Stomach (tissue), 9 donors: ENCODE measurements around the gene HLCS. TPM values are rescaled to one million over a fixed set of nuclear protein-coding genes. Genes with fewer than 3 reads are reported as not detected.

Experiments used
- DNase-seq, 2 donors: peaks; one replicate each; pipeline versions ENCODE4 v3.0.0 to v3.0.0-alpha.2; 2013 to 2019
- H3K27ac ChIP-seq, 5 donors: fragments of 200-600 bp in 4 of 5; sonication (generic) in 4 of 5; one replicate each; pipeline ENCODE4 v1.5.1; 2013 to 2019; ENCODE audit warnings: mild to moderate bottlenecking in 1 of 5, moderate library complexity in 1 of 5
- H3K27me3 ChIP-seq, 3 donors: fragments of 200-600 bp; sonication (generic); one replicate each; pipeline ENCODE4 v1.5.1; 2017 to 2019; ENCODE audit warnings: mixed run types in 1 of 3
- H3K36me3 ChIP-seq, 4 donors: fragments of 200-600 bp; sonication (generic); 1 replicate in 3 of 4; 2 replicates in 1 of 4; pipeline ENCODE4 v1.5.1; 2016 to 2019
- H3K4me1 ChIP-seq, 4 donors: fragments of 200-600 bp; sonication (generic); one replicate each; pipeline ENCODE4 v1.5.1; 2016 to 2019
- H3K4me3 ChIP-seq, 4 donors: fragments of 200-600 bp; sonication (generic) in 3 of 4; one replicate each; pipeline ENCODE4 v1.5.1; 2016 to 2019; ENCODE audit warnings: mild to moderate bottlenecking in 1 of 4
- H3K9me3 ChIP-seq, 4 donors: fragments of 200-600 bp; sonication (generic); one replicate each; pipeline ENCODE4 v1.5.1; 2016 to 2019
- EP300 ChIP-seq: sonication (generic); formaldehyde crosslinking; IDR thresholded peaks from one replicate; pipeline ENCODE4 v1.6.1; 2017; ENCODE audit warnings: antibody characterized with exemption
- POLR2A ChIP-seq, 4 donors: fragments of 450-650 bp; IDR thresholded peaks; one replicate each; pipeline ENCODE4 v1.6.1; 2016; ENCODE audit warnings: antibody characterized with exemption in 4 of 4, control low read depth in 2 of 4, mild to moderate bottlenecking in 1 of 4, moderate library complexity in 1 of 4
- POLR2AphosphoS5 ChIP-seq, 3 donors: sonication (generic); formaldehyde crosslinking; IDR thresholded peaks; one replicate each; pipeline ENCODE4 v1.6.1; 2016; ENCODE audit warnings: antibody characterized with exemption in 3 of 3
- WGBS, 5 donors: extraction: QIAGEN DNeasy Blood & Tissue Kit in 3 of 5; methylation state at CpG; one replicate each; pipeline versions ENCODE4 v1.1.5 to v1.1.7; 2013 to 2018; 5-methylcytosine and 5-hydroxymethylcytosine counted together
- intact Hi-C: fragments of 100-400 bp; cut with DNase I; formaldehyde crosslinking; loops from one replicate; pipeline ENCODE4 v1.15.1; 2023; ENCODE audit warnings: low total_unique reads
- polyA plus RNA-seq, 3 donors: library from polyadenylated mRNA; stranded (reverse); fragments of 200-250 nt; gene quantifications; one replicate each; pipeline ENCODE4 v1.2.3, GENCODE V29; 2013
- total RNA-seq, 5 donors: library from RNA; depleted of rRNA; stranded (reverse); fragments of >200 nt; gene quantifications; one replicate each; pipeline versions ENCODE4 v1.1.0 to v1.2.3, GENCODE V29; 2014 to 2016
- TF ChIP-seq, protein P1 (sequence below), 7 experiments: fragments of 450-650 bp in 4 of 7; fragments of 200-600 bp in 3 of 7; sonication (generic) in 3 of 7; IDR thresholded peaks; one replicate each; pipeline ENCODE4 v1.5.1; 2016 to 2019; ENCODE audit warnings: antibody characterized with exemption in 7 of 7, control low read depth in 2 of 7, mild to moderate bottlenecking in 1 of 7
- donor health status: healthy with polysubstance abuse.
- donor health status: Bipolar disorder and iron deficiency.
- donor health status: healthy.

Gene HLCS
- total and polyA plus RNA-seq, 8 donors = 2.3 to 35.1 (median 13.9) TPM

- Histone ChIP-seq H3K9me3 (no peaks in the 10 kb centered on the region), H3K27me3 (no peaks in the 10 kb centered on the region), H3K4me3 (no peak overlapping the region), H3K27ac (no peak overlapping the region), H3K36me3 (peaks cover 3 to 53% (median 35%) of the 10 kb centered on the region in 4 donors), H3K4me1 (peaks cover 0 to 11% (median 0%) of the 10 kb centered on the region in 4 donors)
- no peak for TF ChIP-seq POLR2A (IDR thresholded peaks at IDR 0.05)
- no peak for TF ChIP-seq EP300
- TF ChIP-seq, protein P1, sequence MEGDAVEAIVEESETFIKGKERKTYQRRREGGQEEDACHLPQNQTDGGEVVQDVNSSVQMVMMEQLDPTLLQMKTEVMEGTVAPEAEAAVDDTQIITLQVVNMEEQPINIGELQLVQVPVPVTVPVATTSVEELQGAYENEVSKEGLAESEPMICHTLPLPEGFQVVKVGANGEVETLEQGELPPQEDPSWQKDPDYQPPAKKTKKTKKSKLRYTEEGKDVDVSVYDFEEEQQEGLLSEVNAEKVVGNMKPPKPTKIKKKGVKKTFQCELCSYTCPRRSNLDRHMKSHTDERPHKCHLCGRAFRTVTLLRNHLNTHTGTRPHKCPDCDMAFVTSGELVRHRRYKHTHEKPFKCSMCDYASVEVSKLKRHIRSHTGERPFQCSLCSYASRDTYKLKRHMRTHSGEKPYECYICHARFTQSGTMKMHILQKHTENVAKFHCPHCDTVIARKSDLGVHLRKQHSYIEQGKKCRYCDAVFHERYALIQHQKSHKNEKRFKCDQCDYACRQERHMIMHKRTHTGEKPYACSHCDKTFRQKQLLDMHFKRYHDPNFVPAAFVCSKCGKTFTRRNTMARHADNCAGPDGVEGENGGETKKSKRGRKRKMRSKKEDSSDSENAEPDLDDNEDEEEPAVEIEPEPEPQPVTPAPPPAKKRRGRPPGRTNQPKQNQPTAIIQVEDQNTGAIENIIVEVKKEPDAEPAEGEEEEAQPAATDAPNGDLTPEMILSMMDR (IDR thresholded peaks at IDR 0.05) = no peak
- 92 to 98% (median 94%) methylated on average over 11 of the region's 11 CpGs for WGBS, 5 donors
- intact Hi-C loops = no loop called here
- no peak for DNase-seq
Measured at GRCh38 chr21:36893581-36893980, 72.9 kb downstream of the HLCS start.

- H3K9me3 ChIP-seq = no peaks in the 10 kb centered on the region
- H3K27me3 ChIP-seq = no peaks in the 10 kb centered on the region
- H3K4me3 ChIP-seq = no peak overlapping the region
- H3K36me3 ChIP-seq = peaks cover 3 to 49% (median 35%) of the 10 kb centered on the region in 4 donors
- peaks cover 0 to 11% (median 0%) of the 10 kb centered on the region in 4 donors for H3K4me1 ChIP-seq
- intact Hi-C loops = no loop called here
- no peak overlapping the region for H3K27ac ChIP-seq
- no peak for TF ChIP-seq EP300
- no peak for TF ChIP-seq POLR2A (IDR thresholded peaks at IDR 0.05)
- TF ChIP-seq, protein P1 (IDR thresholded peaks at IDR 0.05) = no peak
- no peak for TF ChIP-seq POLR2AphosphoS5 (IDR thresholded peaks at IDR 0.05)
- 89 to 98% (median 95%) methylated on average over 11 of the region's 11 CpGs for WGBS, 5 donors
- no peak for DNase-seq
Measured at GRCh38 chr21:36892201-36892600, 74.3 kb downstream of the HLCS start.

GRCh38 chr21:36891692-36892091 is 74.8 kb downstream of the HLCS start:
- WGBS, 5 donors = 63 to 75% (median 68%) methylated on average over 2 of the region's 2 CpGs
- peaks cover 3 to 48% (median 35%) of the 10 kb centered on the region in 4 donors for H3K36me3 ChIP-seq
- peak overlapping the region in 1 of 5 donors; percentile 26 for H3K27ac ChIP-seq
- H3K4me3 ChIP-seq = no peak overlapping the region
- no peak for TF ChIP-seq POLR2AphosphoS5 (IDR thresholded peaks at IDR 0.05)
- no peak for DNase-seq
- no peaks in the 10 kb centered on the region for H3K9me3 ChIP-seq
- peaks cover 0 to 11% (median 0%) of the 10 kb centered on the region in 4 donors for H3K4me1 ChIP-seq
- intact Hi-C loops = no loop called here
- no peaks in the 10 kb centered on the region for H3K27me3 ChIP-seq

- peaks cover 3 to 46% (median 30%) of the 10 kb centered on the region in 4 donors for H3K36me3 ChIP-seq
- no peaks in the 10 kb centered on the region for H3K27me3 ChIP-seq
- no peaks in the 10 kb centered on the region for H3K9me3 ChIP-seq
- 32 to 66% (median 62%) methylated on average over 5 of the region's 5 CpGs for WGBS, 5 donors
- no peak for TF ChIP-seq EP300
- no peak for TF ChIP-seq POLR2A (IDR thresholded peaks at IDR 0.05)
- TF ChIP-seq, protein P1 (IDR thresholded peaks at IDR 0.05) = no peak
- peak in 1 of 3 donors; percentile 7 for TF ChIP-seq POLR2AphosphoS5 (IDR thresholded peaks at IDR 0.05)
- no peak overlapping the region for H3K4me3 ChIP-seq
- peak overlapping the region in 1 of 5 donors; percentile 30 for H3K27ac ChIP-seq
- peak in 1 of 2 donors; percentile 59 for DNase-seq
- intact Hi-C loops = no loop called here
- H3K4me1 ChIP-seq = peaks cover 0 to 11% (median 0%) of the 10 kb centered on the region in 4 donors
Measured at GRCh38 chr21:36891121-36891520, 75.3 kb downstream of the HLCS start.

GRCh38 chr21:36890086-36890485 is 76.4 kb downstream of the HLCS start:
- intact Hi-C loops = no loop called here
- Histone ChIP-seq H3K4me3 (no peak overlapping the region), H3K27ac (no peak overlapping the region), H3K36me3 (peaks cover 3 to 36% (median 26%) of the 10 kb centered on the region in 4 donors), H3K27me3 (no peaks in the 10 kb centered on the region), H3K9me3 (no peaks in the 10 kb centered on the region), H3K4me1 (peaks cover 0 to 11% (median 0%) of the 10 kb centered on the region in 4 donors)
- TF ChIP-seq, protein P1 (IDR thresholded peaks at IDR 0.05) = no peak
- no peak for TF ChIP-seq EP300
- TF ChIP-seq POLR2AphosphoS5 (IDR thresholded peaks at IDR 0.05) = no peak
- TF ChIP-seq POLR2A (IDR thresholded peaks at IDR 0.05) = no peak
- WGBS, 5 donors = 92 to 96% (median 93%) methylated on average over 8 of the region's 8 CpGs
- DNase-seq = no peak
